ENCODE data around the gene RAPGEF3.

Gene RAPGEF3

DNA sequence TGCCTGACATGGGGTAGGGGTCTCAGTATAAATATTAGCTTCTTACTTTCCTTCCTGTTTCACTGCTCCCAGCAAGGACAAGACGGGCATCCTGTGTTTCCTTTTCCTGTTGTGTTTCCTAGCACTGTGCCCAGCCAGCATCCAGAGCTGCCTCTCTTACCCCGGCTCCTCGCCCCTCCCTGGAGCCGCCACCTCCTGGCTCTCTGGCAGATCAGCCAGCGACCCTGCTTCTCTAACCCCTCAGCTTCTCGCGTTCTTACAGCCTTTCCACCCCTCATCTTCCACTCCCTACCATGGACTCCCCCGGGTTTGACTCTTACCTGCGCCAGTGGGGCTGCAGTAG, 43.2 kb upstream of the RAPGEF3 start:
- H3K27ac ChIP-seq, result no peak overlapping the region
- TF ChIP-seq EZH2 (IDR thresholded peaks at IDR 0.05), result no peak
- no peak overlapping the region for H3K9ac ChIP-seq (ENCODE audit: insufficient read length)
- DNase-seq (ENCODE audit: low read depth, low spot score), result no peak
- no peaks in the 10 kb centered on the region; the same call in 1 of the 2 replicates for H3K36me3 ChIP-seq (ENCODE audit: insufficient read depth, low read length)
- H3K9me3 ChIP-seq (ENCODE audit: low read depth, low read length), result no peaks in the 10 kb centered on the region
- H3K4me3 ChIP-seq, result no peak overlapping the region

DNA sequence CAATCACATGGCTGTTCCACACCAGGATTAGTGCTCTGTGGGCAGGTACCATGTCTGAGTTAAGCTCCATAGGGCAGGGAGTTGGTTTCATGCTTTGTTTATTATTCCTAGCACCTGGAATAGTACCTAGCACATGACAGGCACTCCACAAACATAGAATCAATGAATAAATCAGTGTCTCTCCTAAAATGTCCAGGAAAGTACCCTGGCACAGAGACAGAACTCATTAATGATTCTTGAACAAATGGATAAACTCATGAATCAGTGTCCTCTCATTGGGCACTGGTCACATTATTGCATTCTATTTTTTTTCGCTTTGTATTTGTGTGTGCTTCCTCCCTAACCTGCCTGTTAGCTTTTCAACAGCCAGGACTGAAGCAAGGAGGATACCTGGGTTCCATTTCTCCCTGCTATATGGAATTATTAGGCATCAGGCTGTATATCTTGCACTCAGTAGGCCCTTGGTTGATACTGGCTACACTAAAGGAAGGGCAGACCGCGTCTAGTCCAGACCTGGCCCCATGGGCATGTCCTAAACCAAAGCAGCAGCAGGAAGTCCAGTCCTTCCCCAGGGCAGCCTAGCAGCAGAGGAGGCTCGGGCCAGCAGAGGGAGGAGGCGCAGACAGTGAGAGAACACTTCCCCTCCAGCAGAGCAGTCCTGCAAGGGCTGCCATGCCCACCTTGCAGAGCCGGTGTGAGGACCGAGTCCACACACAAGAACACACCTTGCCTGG, 42.7 kb upstream of the RAPGEF3 start:
- Histone ChIP-seq H3K27ac (no peak overlapping the region), H3K9ac (ENCODE audit: insufficient read length) (no peak overlapping the region), H3K9me3 (ENCODE audit: low read depth, low read length) (no peaks in the 10 kb centered on the region), H3K4me3 (no peak overlapping the region), H3K36me3 (ENCODE audit: insufficient read depth, low read length) (no peaks in the 10 kb centered on the region; the same call in 1 of the 2 replicates)
- no peak for DNase-seq (ENCODE audit: low read depth, low spot score)
- TF ChIP-seq POLR2AphosphoS5 (IDR thresholded peaks at IDR 0.05; ENCODE audit: borderline replicate concordance, low read depth, low read length) (no peak), FOXP2 (optimal IDR thresholded peaks at IDR 0.05; ENCODE audit: control extremely low read depth, extremely low read length, insufficient read depth) (no peak)

DNA sequence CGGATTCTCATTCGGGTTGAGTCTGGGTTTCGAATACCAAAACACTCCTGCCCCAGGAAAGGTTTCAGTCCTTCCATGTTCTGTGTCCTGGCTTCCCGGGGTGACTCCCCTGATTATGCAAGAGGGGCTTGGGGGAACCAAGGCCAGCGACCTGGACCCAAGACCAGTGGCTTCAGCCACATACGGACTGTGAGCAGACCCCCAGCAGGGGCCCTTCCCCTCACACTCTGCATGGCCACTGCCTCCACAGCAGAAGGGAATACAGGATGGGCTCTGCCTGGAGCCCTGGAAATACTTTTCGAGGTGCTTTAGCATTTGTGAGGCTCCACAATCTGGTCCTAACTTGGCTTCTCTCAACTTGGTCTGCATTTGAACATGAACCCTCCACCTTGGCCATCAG, 41.9 kb upstream of the RAPGEF3 start:
- H3K36me3 ChIP-seq (ENCODE audit: insufficient read depth, low read length), result no peaks in the 10 kb centered on the region; the same call in 1 of the 2 replicates
- TF ChIP-seq FOXP2 (optimal IDR thresholded peaks at IDR 0.05; ENCODE audit: control extremely low read depth, extremely low read length, insufficient read depth), result no peak
- no peak for TF ChIP-seq POLR2AphosphoS5 (IDR thresholded peaks at IDR 0.05; ENCODE audit: borderline replicate concordance, low read depth, low read length)
- TF ChIP-seq EZH2 (IDR thresholded peaks at IDR 0.05), result no peak
- no peak overlapping the region for H3K9ac ChIP-seq (ENCODE audit: insufficient read length)
- no peak overlapping the region for H3K27ac ChIP-seq
- no peak for DNase-seq (ENCODE audit: low read depth, low spot score)
- no peak overlapping the region for H3K4me3 ChIP-seq
- no peaks in the 10 kb centered on the region for H3K9me3 ChIP-seq (ENCODE audit: low read depth, low read length)

DNA sequence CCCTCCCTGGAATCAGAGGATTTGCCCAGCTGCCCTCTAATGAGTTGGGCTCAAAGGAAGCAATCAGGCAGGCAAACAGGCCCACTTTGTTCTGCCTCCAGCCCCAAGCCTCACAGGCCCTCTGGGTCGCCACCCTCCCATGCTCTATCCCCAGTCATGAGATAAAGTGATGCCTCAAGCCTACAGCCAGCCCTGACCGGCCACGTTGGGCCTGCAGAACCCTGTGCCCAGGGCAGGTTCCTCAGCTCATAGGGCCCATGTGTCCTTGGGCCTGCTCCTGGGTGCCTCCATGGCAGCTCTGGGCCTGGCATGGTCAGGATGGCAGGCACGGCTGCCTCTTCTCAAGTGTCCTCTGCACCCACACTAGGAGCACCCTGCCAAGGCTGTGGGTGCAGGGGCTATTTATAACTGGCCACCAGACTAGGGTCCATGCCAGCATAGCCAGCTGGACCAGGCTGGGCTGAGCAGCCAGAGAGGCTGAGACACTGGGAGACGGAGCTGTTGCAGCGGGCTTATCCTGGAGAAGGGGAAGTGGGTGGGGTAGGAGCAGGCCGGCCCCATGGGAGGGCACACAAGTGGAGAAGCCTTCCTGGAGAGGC, 40.8 kb upstream of the RAPGEF3 start:
- H3K27ac ChIP-seq, result no peak overlapping the region
- no peaks in the 10 kb centered on the region for H3K36me3 ChIP-seq (ENCODE audit: insufficient read depth, low read length)
- no peak for DNase-seq (ENCODE audit: low read depth, low spot score)
- H3K9me3 ChIP-seq (ENCODE audit: low read depth, low read length), result no peaks in the 10 kb centered on the region
- no peak overlapping the region for H3K4me3 ChIP-seq
- no peak overlapping the region for H3K9ac ChIP-seq (ENCODE audit: insufficient read length)
- TF ChIP-seq EZH2 (IDR thresholded peaks at IDR 0.05) (no peak), POLR2AphosphoS5 (IDR thresholded peaks at IDR 0.05; ENCODE audit: borderline replicate concordance, low read depth, low read length) (no peak), FOXP2 (optimal IDR thresholded peaks at IDR 0.05; ENCODE audit: control extremely low read depth, extremely low read length, insufficient read depth) (no peak)

DNA sequence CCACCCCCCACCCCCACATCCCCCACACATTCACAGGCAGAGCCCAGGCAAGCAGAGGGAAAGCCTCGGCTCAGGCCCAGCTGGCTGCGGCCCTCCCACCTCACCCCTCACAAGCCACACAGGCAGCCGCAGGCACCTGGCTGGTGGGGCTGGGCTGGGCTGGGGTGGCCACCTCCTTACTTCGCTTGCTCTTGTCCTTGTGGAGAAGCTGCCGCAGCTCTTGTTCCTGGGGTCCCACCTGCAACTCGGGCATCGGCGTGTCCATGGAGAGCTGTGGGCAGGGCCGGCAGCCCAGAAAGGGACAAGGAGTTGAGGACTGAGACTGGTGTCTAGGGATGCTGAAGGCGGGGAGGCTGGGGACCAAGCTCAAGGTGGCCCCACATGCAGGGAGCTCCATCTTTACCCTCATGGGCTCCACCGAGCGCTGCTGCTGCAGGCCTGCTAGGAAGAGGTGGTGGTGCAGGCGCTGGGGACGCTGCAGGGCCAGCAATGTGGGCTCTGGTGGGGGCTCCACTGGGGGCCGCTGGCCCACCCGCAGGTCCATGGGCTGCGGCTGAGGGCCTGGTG, 39.8 kb upstream of the RAPGEF3 start:
- Histone ChIP-seq H3K4me3 (no peak overlapping the region), H3K9me3 (ENCODE audit: low read depth, low read length) (no peaks in the 10 kb centered on the region), H3K9ac (ENCODE audit: insufficient read length) (no peak overlapping the region), H3K36me3 (ENCODE audit: insufficient read depth, low read length) (no peaks in the 10 kb centered on the region), H3K27ac (no peak overlapping the region)
- DNase-seq (ENCODE audit: low read depth, low spot score), result no peak
- TF ChIP-seq FOXP2 (optimal IDR thresholded peaks at IDR 0.05; ENCODE audit: control extremely low read depth, extremely low read length, insufficient read depth), result no peak
- no peak for TF ChIP-seq POLR2AphosphoS5 (IDR thresholded peaks at IDR 0.05; ENCODE audit: borderline replicate concordance, low read depth, low read length)
- TF ChIP-seq EZH2 (IDR thresholded peaks at IDR 0.05), result no peak

DNA sequence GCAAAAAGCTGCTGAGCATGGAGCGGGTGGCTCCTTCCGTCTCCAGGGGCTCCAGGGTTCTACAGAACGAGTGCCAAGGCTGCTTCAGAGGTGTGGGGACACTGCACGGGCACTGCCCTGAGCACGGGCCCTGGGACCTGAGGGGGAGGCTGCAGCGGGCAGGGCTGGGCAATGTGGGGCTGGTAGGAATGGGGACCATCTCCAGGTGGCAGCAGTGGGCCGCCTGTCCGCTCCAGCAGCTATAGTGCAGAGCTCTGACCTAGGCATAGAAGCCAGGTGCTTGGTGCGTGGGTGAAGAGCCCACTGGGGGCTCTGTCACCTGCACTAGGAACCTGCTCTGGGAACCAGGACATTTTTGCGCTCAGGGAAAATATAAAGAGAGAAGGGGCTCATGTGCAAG, 38.8 kb upstream of the RAPGEF3 start:
- Histone ChIP-seq H3K4me3 (no peak overlapping the region), H3K27ac (no peak overlapping the region), H3K36me3 (ENCODE audit: insufficient read depth, low read length) (no peaks in the 10 kb centered on the region), H3K9ac (ENCODE audit: insufficient read length) (no peak overlapping the region), H3K9me3 (ENCODE audit: low read depth, low read length) (no peaks in the 10 kb centered on the region)
- DNase-seq (ENCODE audit: low read depth, low spot score), result no peak
- TF ChIP-seq FOXP2 (optimal IDR thresholded peaks at IDR 0.05; ENCODE audit: control extremely low read depth, extremely low read length, insufficient read depth) (no peak), EZH2 (IDR thresholded peaks at IDR 0.05) (no peak), POLR2AphosphoS5 (IDR thresholded peaks at IDR 0.05; ENCODE audit: borderline replicate concordance, low read depth, low read length) (no peak)

DNA sequence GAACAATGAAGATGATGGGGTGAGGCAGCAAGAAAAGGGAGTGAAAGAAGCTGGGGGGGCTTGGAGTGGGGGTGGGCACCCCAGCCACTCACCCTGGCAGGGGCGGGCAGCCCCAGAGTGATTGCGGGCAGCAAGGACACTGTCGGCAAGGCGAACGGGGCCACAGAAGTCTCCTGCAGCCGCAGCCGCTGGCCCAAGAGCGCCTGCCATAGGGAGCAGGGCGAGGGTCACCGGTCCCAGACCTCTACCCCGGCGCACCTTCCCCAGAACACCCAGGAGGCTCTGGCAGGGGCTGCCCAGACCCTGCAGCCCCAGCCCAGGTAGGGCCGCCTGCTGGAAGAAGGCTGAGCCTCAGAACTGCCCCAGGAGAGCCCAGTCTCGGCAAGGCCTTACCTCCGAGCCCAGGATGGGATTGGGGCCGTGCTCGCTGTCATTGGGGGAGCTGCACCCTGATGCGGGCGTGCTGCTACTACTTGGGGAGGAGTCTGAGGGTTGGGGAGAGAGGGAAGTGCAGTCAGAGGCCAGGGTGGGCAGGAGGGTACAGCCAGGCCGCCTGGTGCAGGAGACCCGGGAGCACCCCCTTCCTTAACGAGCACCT, 37.2 kb upstream of the RAPGEF3 start:
- Histone ChIP-seq H3K27ac (no peak overlapping the region), H3K36me3 (ENCODE audit: insufficient read depth, low read length) (no peaks in the 10 kb centered on the region; the same call in 1 of the 2 replicates), H3K9me3 (ENCODE audit: low read depth, low read length) (no peaks in the 10 kb centered on the region), H3K4me3 (no peak overlapping the region), H3K9ac (ENCODE audit: insufficient read length) (no peak overlapping the region)
- DNase-seq (ENCODE audit: low read depth, low spot score), result no peak
- no peak for TF ChIP-seq FOXP2 (optimal IDR thresholded peaks at IDR 0.05; ENCODE audit: control extremely low read depth, extremely low read length, insufficient read depth)
- no peak for TF ChIP-seq EZH2 (IDR thresholded peaks at IDR 0.05)
- TF ChIP-seq POLR2AphosphoS5 (IDR thresholded peaks at IDR 0.05; ENCODE audit: borderline replicate concordance, low read depth, low read length), result no peak

DNA sequence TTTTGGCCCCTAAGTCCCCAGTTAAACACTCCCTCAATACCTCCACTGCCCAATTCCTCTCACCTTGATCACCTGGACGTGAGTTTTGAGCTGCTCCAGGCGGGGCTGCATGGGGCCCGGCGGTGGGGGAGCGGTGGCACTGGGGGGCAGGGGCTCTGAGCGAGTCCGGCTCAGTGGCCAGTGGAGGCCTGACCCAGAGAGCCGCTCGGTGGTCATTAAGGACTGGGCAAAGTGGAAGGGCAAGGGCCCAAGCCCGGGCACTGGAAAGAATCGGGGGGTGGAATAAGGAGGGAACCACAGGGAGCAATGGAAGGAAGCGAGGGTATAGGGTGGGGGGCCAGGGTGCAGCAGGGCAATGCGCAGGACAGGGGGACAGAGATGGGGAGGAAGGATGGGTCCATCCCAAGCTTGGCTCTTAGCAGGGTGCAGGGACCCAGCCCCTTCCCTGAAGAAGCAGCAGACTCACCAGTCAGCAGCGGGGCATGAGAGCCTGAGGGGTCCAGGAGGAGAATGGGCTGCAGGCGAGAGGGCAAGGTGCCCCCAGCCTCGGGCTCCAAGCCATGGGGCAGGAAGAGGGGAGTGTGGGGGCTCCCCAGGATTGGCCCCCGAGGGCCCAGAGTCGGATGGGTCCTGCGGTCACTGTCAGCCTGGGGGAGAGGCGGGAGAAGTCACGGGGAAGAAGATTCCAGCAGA, 36.6 kb upstream of the RAPGEF3 start:
- H3K36me3 ChIP-seq (ENCODE audit: insufficient read depth, low read length), result no peaks in the 10 kb centered on the region; the same call in 1 of the 2 replicates
- H3K9ac ChIP-seq (ENCODE audit: insufficient read length), result no peak overlapping the region
- no peak overlapping the region for H3K4me3 ChIP-seq
- H3K27ac ChIP-seq, result no peak overlapping the region
- DNase-seq (ENCODE audit: low read depth, low spot score), result no peak
- TF ChIP-seq POLR2AphosphoS5 (IDR thresholded peaks at IDR 0.05; ENCODE audit: borderline replicate concordance, low read depth, low read length), result no peak
- TF ChIP-seq EZH2 (IDR thresholded peaks at IDR 0.05), result no peak
- TF ChIP-seq FOXP2 (optimal IDR thresholded peaks at IDR 0.05; ENCODE audit: control extremely low read depth, extremely low read length, insufficient read depth), result no peak
- no peaks in the 10 kb centered on the region for H3K9me3 ChIP-seq (ENCODE audit: low read depth, low read length)

All from SK-N-MC (cell line).